Effector memory CD4-positive, alpha-beta T cell (primary cell): ENCODE results near the gene ENO2.

Experiments
- DNase-seq, 3 donors: peaks; one replicate each; pipeline ENCODE4 v3.0.0-alpha.2; 2020
- H3K27ac ChIP-seq: 2 replicates; pipeline ENCODE4 v1.7.0; 2013; ENCODE audit warnings: mild to moderate bottlenecking, low read length, moderate library complexity; ENCODE audit not compliant: insufficient read depth, poor library complexity, severe bottlenecking
- H3K27me3 ChIP-seq: replicated peaks from 2 replicates; pipeline ENCODE4 v1.7.0; 2013; ENCODE audit warnings: mild to moderate bottlenecking, low read length; ENCODE audit not compliant: insufficient read depth, control insufficient read depth, poor library complexity, severe bottlenecking
- H3K36me3 ChIP-seq: 2 replicates; pipeline ENCODE4 v1.7.0; 2013; ENCODE audit warnings: mild to moderate bottlenecking, low read length, moderate library complexity; ENCODE audit not compliant: control insufficient read depth, insufficient read depth
- H3K4me1 ChIP-seq: 2 replicates; pipeline ENCODE4 v1.7.0; 2013; ENCODE audit warnings: low read length, mild to moderate bottlenecking; ENCODE audit not compliant: control insufficient read depth, insufficient read depth, poor library complexity, severe bottlenecking
- H3K4me3 ChIP-seq: 2 replicates; pipeline ENCODE4 v1.7.0; 2013; ENCODE audit warnings: low read length, low read depth, mild to moderate bottlenecking; ENCODE audit not compliant: insufficient read depth, poor library complexity, severe bottlenecking
- H3K9me3 ChIP-seq: 2 replicates; pipeline ENCODE4 v1.7.0; 2013; ENCODE audit warnings: mild to moderate bottlenecking, low read length, moderate library complexity; ENCODE audit not compliant: control insufficient read depth

ENO2 gene

GRCh38 chr12:6923851-6924250, 9.5 kb downstream of the ENO2 start:
- no peak for DNase-seq
- Histone ChIP-seq H3K4me3 (no peak overlapping the region), H3K27ac (no peak overlapping the region), H3K27me3 (no peaks in the 10 kb centered on the region), H3K36me3 (peaks cover 25% of the 10 kb centered on the region), H3K9me3 (no peaks in the 10 kb centered on the region), H3K4me1 (peaks cover 13% of the 10 kb centered on the region)

- peaks cover 22% of the 10 kb centered on the region for H3K36me3 ChIP-seq
- no peak overlapping the region for H3K4me3 ChIP-seq
- H3K27me3 ChIP-seq = no peaks in the 10 kb centered on the region
- H3K9me3 ChIP-seq = no peaks in the 10 kb centered on the region
- DNase-seq = no peak
- H3K4me1 ChIP-seq = peaks cover 23% of the 10 kb centered on the region
- no peak overlapping the region for H3K27ac ChIP-seq
Measured at GRCh38 chr12:6925239-6925539, 10.8 kb downstream of the ENO2 start.

GRCh38 chr12:6925540-6926279, 11.3 kb downstream of the ENO2 start:
- H3K9me3 ChIP-seq = no peaks in the 10 kb centered on the region
- H3K4me3 ChIP-seq = no peak overlapping the region
- no peaks in the 10 kb centered on the region for H3K27me3 ChIP-seq
- H3K36me3 ChIP-seq = peaks cover 22% of the 10 kb centered on the region
- peaks cover 23% of the 10 kb centered on the region for H3K4me1 ChIP-seq
- H3K27ac ChIP-seq = no peak overlapping the region
- DNase-seq = no peak

GRCh38 chr12:6927379-6928021, 13.1 kb downstream of the ENO2 start, which contains the start of gene ATN1:
Gene ATN1 (plus strand): TSS chr12:6927959. CDS start chr12:6934002, 6,043 bp downstream.
- no peaks in the 10 kb centered on the region for H3K9me3 ChIP-seq
- peak within 1 kb of the TSS; percentile 76 for H3K27ac ChIP-seq
- no peaks in the 10 kb centered on the region for H3K27me3 ChIP-seq
- H3K36me3 ChIP-seq = peaks cover 5% of the 10 kb centered on the region
- DNase-seq = peak in 1 of 3 donors; percentile 38
- peak within 1 kb of the TSS; percentile 83 for H3K4me3 ChIP-seq
- peaks cover 23% of the 10 kb centered on the region for H3K4me1 ChIP-seq

GRCh38 chr12:6928022-6928702, 13.8 kb downstream of the ENO2 start:
- peak overlapping the region; percentile 68 for H3K4me3 ChIP-seq
- no peaks in the 10 kb centered on the region for H3K9me3 ChIP-seq
- H3K27ac ChIP-seq = peak overlapping the region; percentile 76
- H3K4me1 ChIP-seq = peaks cover 23% of the 10 kb centered on the region
- no peaks in the 10 kb centered on the region for H3K27me3 ChIP-seq
- DNase-seq = no peak
- H3K36me3 ChIP-seq = no peaks in the 10 kb centered on the region

GRCh38 chr12:6928703-6929407, 14.5 kb downstream of the ENO2 start:
- Histone ChIP-seq H3K27me3 (no peaks in the 10 kb centered on the region), H3K4me1 (peaks cover 23% of the 10 kb centered on the region)
- DNase-seq = no peak

GRCh38 chr12:6929466-6930452, 15.4 kb downstream of the ENO2 start:
- H3K9me3 ChIP-seq = no peaks in the 10 kb centered on the region
- peak overlapping the region; percentile 76 for H3K27ac ChIP-seq
- H3K36me3 ChIP-seq = no peaks in the 10 kb centered on the region
- no peaks in the 10 kb centered on the region for H3K27me3 ChIP-seq
- peaks cover 20% of the 10 kb centered on the region for H3K4me1 ChIP-seq
- H3K4me3 ChIP-seq = no peak overlapping the region
- no peak for DNase-seq

More at GRCh38 chr12:6928703-6929407, 14.5 kb downstream of the ENO2 start:
- peak overlapping the region; percentile 76 for H3K27ac ChIP-seq
- H3K4me3 ChIP-seq = peak overlapping the region; percentile 68
- H3K36me3 ChIP-seq = no peaks in the 10 kb centered on the region
- H3K9me3 ChIP-seq = no peaks in the 10 kb centered on the region

GRCh38 chr12:6932766-6933165, 18.4 kb downstream of the ENO2 start:
- H3K27ac ChIP-seq = no peak overlapping the region
- no peak for DNase-seq
- no peaks in the 10 kb centered on the region for H3K27me3 ChIP-seq
- peaks cover 9% of the 10 kb centered on the region for H3K36me3 ChIP-seq
- H3K4me1 ChIP-seq = peaks cover 32% of the 10 kb centered on the region
- H3K9me3 ChIP-seq = no peaks in the 10 kb centered on the region
- no peak overlapping the region for H3K4me3 ChIP-seq

- no peaks in the 10 kb centered on the region for H3K27me3 ChIP-seq
- peaks cover 9% of the 10 kb centered on the region for H3K36me3 ChIP-seq
- no peak overlapping the region for H3K27ac ChIP-seq
- no peak for DNase-seq
- H3K4me3 ChIP-seq = no peak overlapping the region
- H3K4me1 ChIP-seq = peaks cover 30% of the 10 kb centered on the region
- H3K9me3 ChIP-seq = no peaks in the 10 kb centered on the region
Measured at GRCh38 chr12:6934110-6934509, 19.7 kb downstream of the ENO2 start.
